HepG2 (cell line): ENCODE measurements around the gene MVP. TPM values are rescaled to one million over a fixed set of nuclear protein-coding genes. Genes with fewer than 3 reads are reported as not detected.

Experiments used
- ATAC-seq: fragments of 200-7000 bp; cut with Tn5 transposase; 3 replicates; pipeline ENCODE4 v1.9.1; 2020; ENCODE audit warnings: mild to moderate bottlenecking, moderate library complexity
- BruUV-seq: library from RNA; stranded (reverse); fragments of 400-500 nt; replicated peaks from 2 replicates; lab custom pipeline; 2021; lab: Mats Ljungman, UMichigan
- CTCF ChIA-PET: fragments of 300-600 bp; formaldehyde crosslinking; extraction: SDS; loops from one replicate; lab custom pipeline; 2021; ENCODE audit warnings: low total read pairs, inconsistent platforms, low intra/inter-chr PET ratio; lab: Yijun Ruan, JAX
- POLR2A ChIA-PET: fragments of 350-600 bp; sonication (Branson Sonifier 250); formaldehyde crosslinking; loops from one replicate; lab custom pipeline; 2020; ENCODE audit warnings: antibody characterized with exemption, inconsistent platforms; lab: Yijun Ruan, JAX
- DNase-seq: peaks from one replicate; pipeline ENCODE4 v3.0.0-alpha.2; 2015; ENCODE audit warnings: low spot score
- FAIRE-seq: peaks from 3 replicates; lab custom pipeline; 2011; peaks lifted over from hg19 to GRCh38; lab: Jason Lieb, UNC
- H2AFZ ChIP-seq: one replicate; pipeline ENCODE4 v1.6.1; 2011; ENCODE audit warnings: low read length, inconsistent platforms
- H3K27ac ChIP-seq: fragments of 300-600 bp; 3 replicates; pipeline ENCODE4 v1.8.0; 2011; ENCODE audit warnings: mixed run types, mild to moderate bottlenecking, mixed read lengths, low read length, inconsistent platforms; ENCODE audit not compliant: insufficient read depth; ENCODE audit errors: extremely low read length
- H3K27me3 ChIP-seq, 2 experiments: fragments of 200-600 bp in 1 of 2; 2 replicates in 1 of 2; 3 replicates in 1 of 2; pipeline versions ENCODE4 v1.6.0 to v1.8.0; 2011; ENCODE audit warnings: low read length in 2 of 2, mild to moderate bottlenecking in 2 of 2, moderate library complexity in 2 of 2, inconsistent platforms in 1 of 2; ENCODE audit not compliant: insufficient read depth in 2 of 2, control insufficient read depth in 1 of 2
- H3K36me3 ChIP-seq, 2 experiments: fragments of 200-600 bp in 1 of 2; replicated peaks in 1 of 2; 2 replicates in 1 of 2; 3 replicates in 1 of 2; pipeline versions ENCODE4 v1.5.1 to v1.8.0; 2011; ENCODE audit warnings: low read length in 2 of 2, inconsistent platforms in 1 of 2; ENCODE audit not compliant: insufficient read depth in 2 of 2, control insufficient read depth in 1 of 2
- H3K4me1 ChIP-seq: 2 replicates; pipeline ENCODE4 v1.5.1; 2012; ENCODE audit warnings: low read length, inconsistent platforms; ENCODE audit not compliant: insufficient read depth
- H3K4me2 ChIP-seq: 2 replicates; pipeline ENCODE4 v1.6.0; 2011; ENCODE audit warnings: low read depth, low read length, inconsistent platforms
- H3K4me3 ChIP-seq, 3 experiments: fragments of 200-600 bp in 1 of 3; sonication (generic), shearing (Covaris generic) in 1 of 3; replicated peaks in 1 of 3; 2 replicates each; pipeline ENCODE4 v1.5.1; 2011 to 2016; ENCODE audit warnings: low read length in 3 of 3, inconsistent platforms in 2 of 3, low read depth in 2 of 3, mild to moderate bottlenecking in 2 of 3, control low read depth in 1 of 3, mixed read lengths in 1 of 3; ENCODE audit not compliant: insufficient read depth in 1 of 3
- H3K79me2 ChIP-seq: one replicate; pipeline ENCODE4 v1.6.1; 2011; ENCODE audit warnings: low read length, inconsistent platforms; ENCODE audit not compliant: insufficient read depth
- H3K9ac ChIP-seq: 2 replicates; pipeline ENCODE4 v1.6.0; 2011; ENCODE audit warnings: mild to moderate bottlenecking, low read depth, low read length, inconsistent platforms; ENCODE audit not compliant: insufficient read depth
- H3K9me3 ChIP-seq: 2 replicates; pipeline ENCODE4 v1.5.1; 2012; ENCODE audit warnings: mild to moderate bottlenecking, low read length
- H4K20me1 ChIP-seq: 2 replicates; pipeline ENCODE4 v1.6.0; 2011; ENCODE audit warnings: inconsistent platforms, mild to moderate bottlenecking, low read length, moderate library complexity; ENCODE audit not compliant: insufficient read depth
- GABPA ChIP-seq, 2 experiments: IDR thresholded peaks; 2 replicates each; pipeline ENCODE4 v1.6.1; 2011 to 2016; ENCODE audit warnings: low read depth in 2 of 2, low read length in 1 of 2, missing biosample characterization in 1 of 2, missing genetic modification characterization in 1 of 2
- HNF4G ChIP-seq, 2 experiments: sonication (generic) in 1 of 2; formaldehyde crosslinking in 1 of 2; IDR thresholded peaks; 2 replicates each; pipeline versions ENCODE4 v1.4.0 to v1.6.1; 2011 to 2020; ENCODE audit warnings: borderline replicate concordance in 2 of 2, low read depth in 2 of 2, mild to moderate bottlenecking in 2 of 2, low read length in 1 of 2, missing genetic modification reagents in 1 of 2, moderate library complexity in 1 of 2
- HOXA7 ChIP-seq: sonication (generic); formaldehyde crosslinking; IDR thresholded peaks from 2 replicates; pipeline ENCODE4 v1.8.1; 2022; ENCODE audit warnings: mild to moderate bottlenecking, missing genetic modification reagents, moderate library complexity
- KAT7 ChIP-seq: IDR thresholded peaks from 2 replicates; pipeline ENCODE4 v1.6.1; 2018; ENCODE audit warnings: borderline replicate concordance, missing compliant biosample characterization
- RARG ChIP-seq: sonication (generic); formaldehyde crosslinking; IDR thresholded peaks from 2 replicates; pipeline ENCODE4 v1.4.0; 2020; ENCODE audit warnings: low read depth, mild to moderate bottlenecking, missing genetic modification reagents
- SUZ12 ChIP-seq: fragments of 150-350 bp; IDR thresholded peaks from 2 replicates; pipeline ENCODE4 v1.6.1; 2014; ENCODE audit warnings: low read depth, low read length
- XBP1 ChIP-seq: sonication (generic); formaldehyde crosslinking; IDR thresholded peaks from 2 replicates; pipeline ENCODE4 v1.5.0; 2020; ENCODE audit warnings: missing genetic modification reagents
- YEATS2 ChIP-seq: sonication (generic); formaldehyde crosslinking; IDR thresholded peaks from 2 replicates; pipeline ENCODE4 v1.4.0; 2020; ENCODE audit warnings: missing genetic modification reagents, borderline replicate concordance
- ZBTB3 ChIP-seq: sonication (generic); formaldehyde crosslinking; IDR thresholded peaks from 2 replicates; pipeline ENCODE4 v1.4.0; 2020; ENCODE audit warnings: low read depth, mild to moderate bottlenecking, moderate library complexity, missing genetic modification reagents, borderline replicate concordance
- ZNF367 ChIP-seq: sonication (generic); formaldehyde crosslinking; IDR thresholded peaks from 2 replicates; pipeline ENCODE4 v1.4.0; 2020; ENCODE audit warnings: missing genetic modification reagents, borderline replicate concordance
- ZNF652 ChIP-seq: IDR thresholded peaks from 2 replicates; pipeline ENCODE4 v1.6.1; 2016; ENCODE audit warnings: low read depth, borderline replicate concordance
- ZSCAN22 ChIP-seq: sonication (generic); formaldehyde crosslinking; IDR thresholded peaks from 2 replicates; pipeline ENCODE4 v1.4.0; 2020; ENCODE audit warnings: mild to moderate bottlenecking, missing genetic modification reagents
- WGBS: methylation state at CpG from one replicate; pipeline ENCODE4 v1.1.6; 2017; ENCODE audit warnings: low lambda C conversion rate; 5-methylcytosine and 5-hydroxymethylcytosine counted together
- in situ Hi-C: cut with HindIII; loops from 2 replicates; pipeline ENCODE4 v1.10.0; 2017; ENCODE audit warnings: low pct_unique_long_range_greater_than_20kb; ENCODE audit not compliant: extremely low pct_ligation_motif_present
- intact Hi-C: fragments of 100-400 bp; cut with micrococcal nuclease; formaldehyde crosslinking; loops from one replicate; pipeline ENCODE4 v1.10.0; 2022; ENCODE audit not compliant: unreplicated experiment
- polyA plus RNA-seq, 8 experiments: library from polyadenylated mRNA; depleted of rRNA in 3 of 8; stranded (reverse) in 7 of 8; unstranded in 1 of 8; fragments of >200 nt; fragmentation: Illumina TruSeq in 4 of 8; extraction: Trizol in 4 of 8; gene quantifications; 2 replicates each; pipeline versions ENCODE4 v1.2.1 to v1.2.3, GENCODE V29; 2011 to 2016; ENCODE audit warnings: low read depth in 4 of 8, missing spikeins in 1 of 8, mixed read lengths in 1 of 8; ENCODE audit not compliant: insufficient read depth in 1 of 8
- total RNA-seq, 5 experiments: library from RNA; depleted of rRNA; stranded (reverse); fragments of >200 nt; fragmentation: Illumina TruSeq; extraction: Trizol; gene quantifications; 2 replicates each; pipeline ENCODE4 v1.2.3, GENCODE V29; 2016; ENCODE audit warnings: low read depth in 1 of 5
- TF ChIP-seq, protein P1 (sequence below): sonication (generic); formaldehyde crosslinking; IDR thresholded peaks from 2 replicates; pipeline ENCODE4 v1.4.0; 2020; ENCODE audit warnings: missing genetic modification reagents
- TF ChIP-seq, protein P2 (sequence below): sonication (generic); formaldehyde crosslinking; IDR thresholded peaks from 2 replicates; pipeline ENCODE4 v1.4.0; 2020; ENCODE audit warnings: missing genetic modification reagents
- TF ChIP-seq, protein P3 (sequence below): conservative IDR thresholded peaks from 2 replicates; pipeline ENCODE4 v1.6.1; 2018; ENCODE audit warnings: missing genetic modification reagents
- TF ChIP-seq, protein P4 (sequence below): sonication (generic); formaldehyde crosslinking; IDR thresholded peaks from 2 replicates; pipeline ENCODE4 v1.5.0; 2020; ENCODE audit warnings: missing genetic modification reagents

MVP gene
- total and polyA plus RNA-seq, 2 of the 13 experiments (the other 11 are each of a cell fraction or from before 2014, with no cell fraction given), result 22.9 to 43.5 TPM

DNA sequence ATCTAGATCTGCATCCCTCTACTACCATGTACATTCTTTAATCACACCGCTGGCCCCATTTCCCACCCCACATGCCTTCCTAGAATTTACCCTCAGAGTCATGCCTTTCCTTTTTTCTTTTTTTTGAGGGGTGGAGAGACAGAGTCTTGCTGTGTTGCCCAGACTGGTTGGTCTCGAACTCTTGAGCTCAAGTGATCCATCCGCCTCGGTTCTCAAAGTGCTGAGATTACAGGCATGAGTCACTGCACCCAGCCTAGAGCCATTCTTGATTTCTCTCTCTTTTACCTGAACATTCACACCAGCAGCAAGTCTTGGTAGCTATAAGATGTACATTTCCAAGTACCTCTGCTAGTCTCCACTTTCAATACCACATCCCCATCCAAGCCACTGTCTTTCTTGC is 2.2 kb upstream of the MVP start:
- Histone ChIP-seq H2AFZ (no peak overlapping the region), H3K9ac (no peak overlapping the region; the same call in 1 of the 2 replicates), H3K4me3 (no peak overlapping the region), H3K79me2 (peaks cover 29% of the 10 kb centered on the region), H3K36me3 (peaks cover 0 to 9% of the 10 kb centered on the region in 2 experiments; a peak in 2 of 5 replicates), H4K20me1 (peaks cover 5% of the 10 kb centered on the region; the same call in 1 of the 2 replicates), H3K4me1 (peaks cover 88% of the 10 kb centered on the region), H3K27me3 (peaks cover 0 to 3% of the 10 kb centered on the region in 2 experiments; a peak in 2 of 5 replicates), H3K9me3 (no peaks in the 10 kb centered on the region), H3K27ac (no peak overlapping the region), H3K4me2 (peak overlapping the region; percentile 99)
- WGBS, result 93% methylated on average over 4 of the region's 4 CpGs
- no peak for DNase-seq
- CTCF ChIA-PET, result no interaction called here
- TF ChIP-seq HOXA7, result no peak
- no peak for TF ChIP-seq KAT7 (CRISPR knock-in tag)
- TF ChIP-seq ZBTB3 (CRISPR knock-in tag), result no peak
- TF ChIP-seq, protein P1, sequence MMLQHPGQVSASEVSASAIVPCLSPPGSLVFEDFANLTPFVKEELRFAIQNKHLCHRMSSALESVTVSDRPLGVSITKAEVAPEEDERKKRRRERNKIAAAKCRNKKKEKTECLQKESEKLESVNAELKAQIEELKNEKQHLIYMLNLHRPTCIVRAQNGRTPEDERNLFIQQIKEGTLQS, result no peak
- TF ChIP-seq ZNF367 (CRISPR knock-in tag), result no peak
- no peak for TF ChIP-seq YEATS2 (CRISPR knock-in tag)
- no peak for TF ChIP-seq HNF4G (IDR thresholded peaks at IDR 0.05; ENCODE audit: borderline replicate concordance, low read depth, low read length)
- no peak for TF ChIP-seq HNF4G (CRISPR knock-in tag; IDR thresholded peaks at IDR 0.05; ENCODE audit: borderline replicate concordance, low read depth)
- no peak for TF ChIP-seq GABPA (IDR thresholded peaks at IDR 0.05; ENCODE audit: low read depth, low read length)
- no peak for TF ChIP-seq GABPA (CRISPR knock-in tag; IDR thresholded peaks at IDR 0.05; ENCODE audit: low read depth)
- TF ChIP-seq ZSCAN22 (CRISPR knock-in tag), result no peak
- TF ChIP-seq ZNF652 (CRISPR knock-in tag), result no peak
- TF ChIP-seq SUZ12, result no peak
- TF ChIP-seq XBP1, result no peak
- no peak for TF ChIP-seq RARG (CRISPR knock-in tag)
- TF ChIP-seq, protein P2, sequence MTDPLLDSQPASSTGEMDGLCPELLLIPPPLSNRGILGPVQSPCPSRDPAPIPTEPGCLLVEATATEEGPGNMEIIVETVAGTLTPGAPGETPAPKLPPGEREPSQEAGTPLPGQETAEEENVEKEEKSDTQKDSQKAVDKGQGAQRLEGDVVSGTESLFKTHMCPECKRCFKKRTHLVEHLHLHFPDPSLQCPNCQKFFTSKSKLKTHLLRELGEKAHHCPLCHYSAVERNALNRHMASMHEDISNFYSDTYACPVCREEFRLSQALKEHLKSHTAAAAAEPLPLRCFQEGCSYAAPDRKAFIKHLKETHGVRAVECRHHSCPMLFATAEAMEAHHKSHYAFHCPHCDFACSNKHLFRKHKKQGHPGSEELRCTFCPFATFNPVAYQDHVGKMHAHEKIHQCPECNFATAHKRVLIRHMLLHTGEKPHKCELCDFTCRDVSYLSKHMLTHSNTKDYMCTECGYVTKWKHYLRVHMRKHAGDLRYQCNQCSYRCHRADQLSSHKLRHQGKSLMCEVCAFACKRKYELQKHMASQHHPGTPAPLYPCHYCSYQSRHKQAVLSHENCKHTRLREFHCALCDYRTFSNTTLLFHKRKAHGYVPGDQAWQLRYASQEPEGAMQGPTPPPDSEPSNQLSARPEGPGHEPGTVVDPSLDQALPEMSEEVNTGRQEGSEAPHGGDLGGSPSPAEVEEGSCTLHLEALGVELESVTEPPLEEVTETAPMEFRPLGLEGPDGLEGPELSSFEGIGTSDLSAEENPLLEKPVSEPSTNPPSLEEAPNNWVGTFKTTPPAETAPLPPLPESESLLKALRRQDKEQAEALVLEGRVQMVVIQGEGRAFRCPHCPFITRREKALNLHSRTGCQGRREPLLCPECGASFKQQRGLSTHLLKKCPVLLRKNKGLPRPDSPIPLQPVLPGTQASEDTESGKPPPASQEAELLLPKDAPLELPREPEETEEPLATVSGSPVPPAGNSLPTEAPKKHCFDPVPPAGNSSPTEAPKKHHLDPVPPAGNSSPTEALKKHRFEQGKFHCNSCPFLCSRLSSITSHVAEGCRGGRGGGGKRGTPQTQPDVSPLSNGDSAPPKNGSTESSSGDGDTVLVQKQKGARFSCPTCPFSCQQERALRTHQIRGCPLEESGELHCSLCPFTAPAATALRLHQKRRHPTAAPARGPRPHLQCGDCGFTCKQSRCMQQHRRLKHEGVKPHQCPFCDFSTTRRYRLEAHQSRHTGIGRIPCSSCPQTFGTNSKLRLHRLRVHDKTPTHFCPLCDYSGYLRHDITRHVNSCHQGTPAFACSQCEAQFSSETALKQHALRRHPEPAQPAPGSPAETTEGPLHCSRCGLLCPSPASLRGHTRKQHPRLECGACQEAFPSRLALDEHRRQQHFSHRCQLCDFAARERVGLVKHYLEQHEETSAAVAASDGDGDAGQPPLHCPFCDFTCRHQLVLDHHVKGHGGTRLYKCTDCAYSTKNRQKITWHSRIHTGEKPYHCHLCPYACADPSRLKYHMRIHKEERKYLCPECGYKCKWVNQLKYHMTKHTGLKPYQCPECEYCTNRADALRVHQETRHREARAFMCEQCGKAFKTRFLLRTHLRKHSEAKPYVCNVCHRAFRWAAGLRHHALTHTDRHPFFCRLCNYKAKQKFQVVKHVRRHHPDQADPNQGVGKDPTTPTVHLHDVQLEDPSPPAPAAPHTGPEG (CRISPR knock-in tag), result no peak
- TF ChIP-seq, protein P3, sequence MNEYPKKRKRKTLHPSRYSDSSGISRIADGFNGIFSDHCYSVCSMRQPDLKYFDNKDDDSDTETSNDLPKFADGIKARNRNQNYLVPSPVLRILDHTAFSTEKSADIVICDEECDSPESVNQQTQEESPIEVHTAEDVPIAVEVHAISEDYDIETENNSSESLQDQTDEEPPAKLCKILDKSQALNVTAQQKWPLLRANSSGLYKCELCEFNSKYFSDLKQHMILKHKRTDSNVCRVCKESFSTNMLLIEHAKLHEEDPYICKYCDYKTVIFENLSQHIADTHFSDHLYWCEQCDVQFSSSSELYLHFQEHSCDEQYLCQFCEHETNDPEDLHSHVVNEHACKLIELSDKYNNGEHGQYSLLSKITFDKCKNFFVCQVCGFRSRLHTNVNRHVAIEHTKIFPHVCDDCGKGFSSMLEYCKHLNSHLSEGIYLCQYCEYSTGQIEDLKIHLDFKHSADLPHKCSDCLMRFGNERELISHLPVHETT (CRISPR knock-in tag), result no peak
- TF ChIP-seq, protein P4, sequence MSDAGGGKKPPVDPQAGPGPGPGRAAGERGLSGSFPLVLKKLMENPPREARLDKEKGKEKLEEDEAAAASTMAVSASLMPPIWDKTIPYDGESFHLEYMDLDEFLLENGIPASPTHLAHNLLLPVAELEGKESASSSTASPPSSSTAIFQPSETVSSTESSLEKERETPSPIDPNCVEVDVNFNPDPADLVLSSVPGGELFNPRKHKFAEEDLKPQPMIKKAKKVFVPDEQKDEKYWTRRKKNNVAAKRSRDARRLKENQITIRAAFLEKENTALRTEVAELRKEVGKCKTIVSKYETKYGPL (CRISPR knock-in tag), result no peak
- BruUV-seq, result no TSS peak
- intact Hi-C loops (no loop called here), in situ Hi-C loops (loop anchor here (25.0 kb wide), 1 partner anchor 844 kb away; the partner anchor contains the start of genes FBRS and PRR14)
- no peak for FAIRE-seq
- POLR2A ChIA-PET, result interaction anchor here (0.7 to 7.0 kb wide), 5 partner anchors 9 to 175 kb away, joined by 3 to 145 read pairs (median 26); partner anchors contain the start of genes ASPHD1, MAZ and SEZ6L2
- no peak for ATAC-seq
